Activated gamma-delta T cell treated with Interleukin-2 at 50 U/mL for 16 hours (primary cell): ENCODE measurements around the gene CCDC149.

Experiments
- DNase-seq: peaks from one replicate; pipeline ENCODE4 v3.0.0-alpha.2; 2020

Gene CCDC149

GRCh38 chr4:24772061-24772705 is 140.7 kb downstream of the CCDC149 start:
- no peak for DNase-seq

GRCh38 chr4:24771241-24771640 is 141.6 kb downstream of the CCDC149 start:
- no peak for DNase-seq

- DNase-seq: no peak
These were observed 142.2 kb downstream of the CCDC149 start for GRCh38 chr4:24770667-24771066.

GRCh38 chr4:24770032-24770584 is 142.7 kb downstream of the CCDC149 start:
- no peak for DNase-seq

GRCh38 chr4:24769571-24769970 is 143.3 kb downstream of the CCDC149 start:
- no peak for DNase-seq

- DNase-seq: no peak
These were observed 144.2 kb downstream of the CCDC149 start for GRCh38 chr4:24768604-24769003.

- no peak for DNase-seq
These were observed 144.8 kb downstream of the CCDC149 start for GRCh38 chr4:24768006-24768405.

- no peak for DNase-seq
These were observed 147.4 kb downstream of the CCDC149 start for GRCh38 chr4:24765376-24765988.

GRCh38 chr4:24764345-24764744 is 148.5 kb downstream of the CCDC149 start:
- DNase-seq: no peak

- no peak for DNase-seq
These were observed 149.1 kb downstream of the CCDC149 start for GRCh38 chr4:24763631-24764297.
